RWPE1 (cell line): ENCODE measurements around the gene GPC6.

Experiments
- CTCF ChIA-PET: fragments of 350-600 bp; sonication (Branson Sonifier 250); formaldehyde crosslinking; extraction: SDS; loops from one replicate; lab custom pipeline; 2021; lab: Yijun Ruan, JAX
- POLR2A ChIA-PET: fragments of 400-600 bp; formaldehyde crosslinking; extraction: SDS; loops from one replicate; lab custom pipeline; 2020; ENCODE audit warnings: antibody characterized with exemption; ENCODE audit not compliant: low non-redundant PET; lab: Yijun Ruan, JAX
- DNase-seq: peaks from one replicate; pipeline ENCODE4 v3.0.0; 2012; ENCODE audit warnings: low spot score
- H3K27ac ChIP-seq: fragments of 450-650 bp; 2 replicates; pipeline ENCODE4 v1.5.1; 2017
- CTCF ChIP-seq: fragments of 450-650 bp; conservative IDR thresholded peaks from 2 replicates; pipeline ENCODE4 v1.5.1; 2017; ENCODE audit warnings: low read depth, mild to moderate bottlenecking

The GPC6 gene

GRCh38 chr13:93505104-93505952 is 278.7 kb downstream of the GPC6 start:
- CTCF ChIA-PET = no interaction called here
- POLR2A ChIA-PET = no interaction called here
- TF ChIP-seq CTCF = no peak
- DNase-seq = no peak
- H3K27ac ChIP-seq = no peak overlapping the region

- DNase-seq = no peak
- CTCF ChIA-PET = no interaction called here
- POLR2A ChIA-PET = no interaction called here
- no peak overlapping the region for H3K27ac ChIP-seq
- no peak for TF ChIP-seq CTCF
Measured at GRCh38 chr13:93511011-93511410, 284.4 kb downstream of the GPC6 start.

- H3K27ac ChIP-seq = no peak overlapping the region
- DNase-seq = no peak
- ChIA-PET POLR2A (no interaction called here), CTCF (interaction anchor here (0.7 kb wide), 1 partner anchor 44 kb away, joined by 3 read pairs; no protein-coding TSS in a partner anchor)
- no peak for TF ChIP-seq CTCF
Measured at GRCh38 chr13:93515267-93515666, 288.7 kb downstream of the GPC6 start.

- no peak for TF ChIP-seq CTCF
- no peak overlapping the region for H3K27ac ChIP-seq
- ChIA-PET POLR2A (no interaction called here), CTCF (interaction anchor here (0.6 kb wide), 1 partner anchor 103 kb away, joined by 3 read pairs; no protein-coding TSS in a partner anchor)
- DNase-seq = no peak
Measured at GRCh38 chr13:93517658-93518057, 291.1 kb downstream of the GPC6 start.

- ChIA-PET POLR2A (no interaction called here), CTCF (no interaction called here)
- TF ChIP-seq CTCF = no peak
- no peak for DNase-seq
- H3K27ac ChIP-seq = no peak overlapping the region
Measured at GRCh38 chr13:93521307-93521706, 294.7 kb downstream of the GPC6 start.

GRCh38 chr13:93522501-93522900 is 295.9 kb downstream of the GPC6 start:
- no peak for DNase-seq
- TF ChIP-seq CTCF = no peak

More at GRCh38 chr13:93522501-93522900, 295.9 kb downstream of the GPC6 start:
- CTCF ChIA-PET = no interaction called here
- POLR2A ChIA-PET = no interaction called here
- no peak overlapping the region for H3K27ac ChIP-seq
